ENCODE results near the gene DUSP9.

GRCh38 chrX:153635388-153635787 lies 11.6 kb upstream of the DUSP9 start:
- TF ChIP-seq CTCF (IDR thresholded peaks at IDR 0.05; ENCODE audit: insufficient read depth, low read depth, low read length): no peak
- no peak for TF ChIP-seq EZH2 (IDR thresholded peaks at IDR 0.05; ENCODE audit: insufficient read depth, low read length)

Measured in astrocyte (in vitro differentiated cells and primary cell).